ENCODE results near the gene ABCB4.
"Not testable (repeated sequence)": the region's sequence is repeated elsewhere in the genome, so short reads cannot be mapped to it uniquely, and the experiment has no call there.

ABCB4 gene

GRCh38 chr7:87474533-87475358 lies 734 bp downstream of the ABCB4 start:
- peak; percentile 78 for DNase-seq (ENCODE audit: low spot score)

- no peak for DNase-seq (ENCODE audit: low spot score)
These were observed 1.5 kb downstream of the ABCB4 start for GRCh38 chr7:87473986-87474385.

GRCh38 chr7:87473192-87473591 lies 2.3 kb downstream of the ABCB4 start:
- no peak for DNase-seq (ENCODE audit: low spot score)

- DNase-seq (ENCODE audit: low spot score): no peak
These were observed 4.0 kb downstream of the ABCB4 start for GRCh38 chr7:87471473-87471872.

- not testable (repeated sequence) for DNase-seq (ENCODE audit: low spot score)
These were observed 6.3 kb downstream of the ABCB4 start for GRCh38 chr7:87469204-87469603.

- not testable (repeated sequence) for DNase-seq (ENCODE audit: low spot score)
These were observed 10.0 kb downstream of the ABCB4 start for GRCh38 chr7:87465534-87465880.

GRCh38 chr7:87464830-87465533 lies 10.5 kb downstream of the ABCB4 start:
- not testable (repeated sequence) for DNase-seq (ENCODE audit: low spot score)

GRCh38 chr7:87463982-87464381 lies 11.5 kb downstream of the ABCB4 start:
- no peak for DNase-seq (ENCODE audit: low spot score)

GRCh38 chr7:87460444-87460843 lies 15.0 kb downstream of the ABCB4 start:
- not testable (repeated sequence) for DNase-seq (ENCODE audit: low spot score)

- DNase-seq (ENCODE audit: low spot score): no peak
These were observed 15.5 kb downstream of the ABCB4 start for GRCh38 chr7:87459941-87460340.

- DNase-seq (ENCODE audit: low spot score): no peak
These were observed 17.3 kb downstream of the ABCB4 start for GRCh38 chr7:87458148-87458547.

- DNase-seq (ENCODE audit: low spot score): no peak
These were observed 19.2 kb downstream of the ABCB4 start for GRCh38 chr7:87456247-87456646.

- DNase-seq (ENCODE audit: low spot score): no peak
These were observed 23.2 kb downstream of the ABCB4 start for GRCh38 chr7:87452279-87452678.

GRCh38 chr7:87451187-87451586 lies 24.3 kb downstream of the ABCB4 start:
- DNase-seq (ENCODE audit: low spot score): no peak

GRCh38 chr7:87450706-87451105 lies 24.8 kb downstream of the ABCB4 start:
- no peak for DNase-seq (ENCODE audit: low spot score)

- DNase-seq (ENCODE audit: low spot score): no peak
These were observed 27.1 kb downstream of the ABCB4 start for GRCh38 chr7:87448388-87448787.

GRCh38 chr7:87447116-87447635 lies 28.3 kb downstream of the ABCB4 start:
- no peak for DNase-seq (ENCODE audit: low spot score)

GRCh38 chr7:87445897-87446296 lies 29.6 kb downstream of the ABCB4 start:
- DNase-seq (ENCODE audit: low spot score): peak; percentile 18

- no peak for DNase-seq (ENCODE audit: low spot score)
These were observed 39.9 kb downstream of the ABCB4 start for GRCh38 chr7:87435546-87435945.

GRCh38 chr7:87432536-87432935 lies 42.9 kb downstream of the ABCB4 start:
- DNase-seq (ENCODE audit: low spot score): no peak

GRCh38 chr7:87427288-87427687 lies 48.2 kb downstream of the ABCB4 start:
- no peak for DNase-seq (ENCODE audit: low spot score)

GRCh38 chr7:87426160-87426559 lies 49.3 kb downstream of the ABCB4 start:
- DNase-seq (ENCODE audit: low spot score): no peak

- no peak for DNase-seq (ENCODE audit: low spot score)
These were observed 51.4 kb downstream of the ABCB4 start for GRCh38 chr7:87424075-87424474.
